NOMO-1 (cell line): ENCODE results near the gene LMX1B.

Experiments used
- DNase-seq, 2 experiments: peaks; one replicate each; lab custom pipeline; 2025; ENCODE audit not compliant: unreplicated experiment in 2 of 2; lab: John Stamatoyannopoulos, UW

Gene LMX1B

DNA sequence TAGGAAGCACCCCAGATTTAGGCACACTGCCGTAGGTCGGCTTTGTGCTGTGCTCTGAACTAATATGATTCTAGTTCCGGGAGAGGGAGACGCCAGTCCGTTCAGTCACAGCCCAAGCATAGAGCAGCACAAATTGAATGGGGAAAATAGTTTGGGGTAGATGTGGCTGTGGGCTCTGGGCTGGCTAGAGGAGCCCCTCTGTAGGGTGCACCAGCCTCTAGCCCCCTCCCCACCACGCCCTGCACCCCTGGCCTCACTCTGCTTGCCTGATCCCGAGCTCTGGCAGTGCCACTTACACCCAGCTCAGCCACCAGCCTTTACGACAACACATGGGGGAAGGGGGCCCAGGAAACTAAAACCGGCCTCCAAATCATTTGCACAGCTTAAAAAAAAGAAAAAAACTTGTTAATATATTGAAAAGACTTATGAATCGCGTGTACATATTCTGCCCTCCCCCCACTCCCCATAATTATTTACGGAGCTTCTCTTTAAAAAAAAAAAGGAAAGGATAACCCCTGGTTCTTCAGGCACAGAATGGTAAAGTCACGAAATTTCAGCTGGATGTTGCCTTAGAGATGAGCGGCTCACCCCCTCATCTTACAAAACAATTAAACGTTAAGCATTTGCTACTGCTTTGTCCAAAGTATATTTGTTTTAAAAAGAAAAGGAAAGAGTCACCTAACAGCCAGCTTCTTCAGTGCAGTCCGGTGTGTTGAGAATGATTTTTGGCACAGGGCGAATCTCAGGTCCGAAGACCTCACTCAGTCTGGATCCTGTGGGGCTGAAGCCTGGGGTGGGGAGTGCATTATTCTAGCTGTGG lies 3.5 kb downstream of the LMX1B start:
- no peak for DNase-seq

DNA sequence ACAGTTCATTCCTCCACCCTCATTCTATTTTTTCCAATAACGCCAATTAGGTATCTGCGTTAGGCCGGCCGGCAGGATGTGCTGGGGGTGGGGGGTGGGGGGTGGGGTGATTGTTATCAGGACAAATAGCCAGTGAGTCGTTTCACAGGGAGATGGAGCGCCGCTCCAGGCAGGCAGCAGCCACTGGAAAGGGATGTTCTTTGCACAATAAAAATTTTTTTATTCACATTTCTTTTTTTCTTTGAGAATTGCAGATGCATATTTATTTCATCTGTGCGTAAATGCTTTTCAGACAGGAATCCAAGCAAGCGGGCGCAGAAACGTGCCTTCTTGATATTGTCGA lies 4.1 kb downstream of the LMX1B start:
- no peak for DNase-seq

DNA sequence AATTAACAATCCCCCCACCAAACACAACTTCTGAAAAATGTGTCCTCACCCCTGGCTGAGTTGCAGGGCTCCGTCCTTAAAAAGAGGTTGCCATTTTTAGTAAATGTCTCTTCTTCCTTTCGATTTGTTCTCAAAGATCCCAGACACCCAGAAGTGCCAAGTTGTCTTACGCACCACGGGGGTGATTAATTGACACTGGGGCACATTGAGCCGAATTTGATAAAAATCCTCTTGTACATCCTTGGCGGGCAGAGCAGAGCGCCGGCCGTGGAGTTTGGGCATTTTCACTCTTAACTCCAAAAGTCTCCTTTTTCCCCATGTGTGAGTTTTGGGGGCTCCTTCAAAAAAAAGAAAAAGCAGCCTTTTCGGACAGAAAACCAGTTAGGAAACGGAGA lies 4.5 kb downstream of the LMX1B start:
- no peak for DNase-seq

DNA sequence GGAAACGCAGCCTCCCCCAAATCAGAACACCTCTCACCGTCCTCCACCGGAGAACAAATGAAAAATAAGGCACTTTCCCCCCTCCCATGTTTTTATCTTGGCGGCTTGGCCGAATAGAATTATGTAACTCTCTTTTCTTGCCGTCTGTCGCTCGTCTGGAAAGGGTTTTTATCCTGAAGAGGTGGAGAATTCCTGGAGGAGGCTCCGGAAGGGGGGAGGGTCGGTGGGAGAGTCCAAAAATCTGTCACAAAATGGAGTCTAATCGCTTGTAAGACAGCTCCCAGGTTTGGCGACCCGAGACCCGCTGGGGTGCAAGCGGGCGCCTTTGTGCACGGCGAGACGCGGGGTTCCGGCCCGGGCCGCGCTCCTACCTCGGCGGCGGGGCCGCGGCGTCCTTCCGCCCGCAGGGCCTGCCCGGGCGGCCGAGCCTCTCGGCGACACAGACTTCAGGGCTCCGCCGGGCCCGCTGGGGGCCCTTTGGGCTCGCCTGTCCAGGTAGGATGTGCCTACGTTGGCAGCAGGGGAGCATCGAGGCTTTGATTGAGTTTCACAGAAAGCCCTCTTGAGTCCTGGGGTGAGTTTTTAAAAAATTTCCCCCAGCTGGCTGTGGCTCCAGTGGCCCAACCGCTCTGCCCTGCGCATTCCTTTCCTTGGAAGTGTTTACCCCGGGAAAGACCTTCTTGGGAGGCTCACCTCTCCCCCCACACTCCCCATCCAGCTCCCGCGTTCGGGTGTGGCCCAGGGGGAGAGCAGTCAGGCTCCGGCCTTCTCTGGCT lies 5.0 kb downstream of the LMX1B start:
- DNase-seq = no peak

DNA sequence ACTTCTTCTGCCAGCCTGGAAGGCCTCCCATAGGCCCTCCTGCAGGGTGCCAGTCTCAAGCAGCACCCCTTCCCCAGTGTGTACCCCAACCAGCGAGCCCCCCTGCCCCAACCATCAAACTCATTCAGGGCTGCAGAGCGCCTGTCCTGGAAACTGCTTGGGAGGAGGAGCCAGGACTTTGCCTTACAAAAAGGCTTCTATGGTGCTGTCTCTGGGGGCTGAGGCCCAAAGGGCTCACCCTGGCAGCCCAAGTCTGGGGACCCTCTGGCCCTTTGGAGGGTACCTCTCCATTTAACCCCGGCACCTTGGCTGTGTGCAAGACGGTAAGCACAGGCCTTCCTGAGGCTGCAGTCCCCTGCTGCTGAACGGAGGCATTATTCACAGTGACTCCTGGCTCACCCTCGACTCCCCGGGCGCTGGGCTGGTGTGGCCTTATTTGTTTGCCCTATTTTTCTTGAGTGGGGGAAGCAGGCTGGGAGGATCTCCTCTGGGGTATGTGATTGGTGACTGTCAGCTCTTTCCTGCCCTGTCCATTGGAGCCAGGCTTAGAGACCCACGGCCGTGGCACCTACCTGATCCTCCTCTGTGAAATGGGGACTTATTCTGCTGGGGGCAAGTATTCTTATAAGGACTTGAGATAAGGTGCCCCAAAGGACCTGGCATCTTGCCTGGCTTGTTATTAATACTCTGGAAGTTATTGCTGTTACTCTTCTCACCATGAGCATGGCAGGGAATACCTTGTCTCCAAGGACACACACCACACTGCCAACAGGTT lies 5.8 kb downstream of the LMX1B start:
- no peak for DNase-seq

DNA sequence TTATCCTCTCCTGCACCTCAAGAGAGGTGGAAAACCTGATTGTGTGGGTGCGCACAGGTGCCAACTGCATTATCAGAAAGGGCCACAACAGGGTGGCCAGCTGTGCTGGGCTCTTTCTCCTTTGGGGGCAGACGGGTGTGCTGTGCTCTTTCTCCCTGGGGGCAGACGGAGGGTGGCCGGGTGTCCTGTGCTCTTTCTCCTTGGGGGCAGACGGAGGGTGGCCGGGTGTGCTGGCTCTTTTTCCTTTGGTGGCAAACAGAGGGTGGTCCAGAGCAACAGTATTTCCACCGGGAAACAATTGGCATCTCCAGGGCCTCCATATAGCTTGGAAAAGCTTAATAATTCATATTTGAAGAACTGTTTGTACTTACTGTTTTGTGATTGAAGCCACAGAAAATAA lies 6.8 kb downstream of the LMX1B start:
- no peak for DNase-seq

DNA sequence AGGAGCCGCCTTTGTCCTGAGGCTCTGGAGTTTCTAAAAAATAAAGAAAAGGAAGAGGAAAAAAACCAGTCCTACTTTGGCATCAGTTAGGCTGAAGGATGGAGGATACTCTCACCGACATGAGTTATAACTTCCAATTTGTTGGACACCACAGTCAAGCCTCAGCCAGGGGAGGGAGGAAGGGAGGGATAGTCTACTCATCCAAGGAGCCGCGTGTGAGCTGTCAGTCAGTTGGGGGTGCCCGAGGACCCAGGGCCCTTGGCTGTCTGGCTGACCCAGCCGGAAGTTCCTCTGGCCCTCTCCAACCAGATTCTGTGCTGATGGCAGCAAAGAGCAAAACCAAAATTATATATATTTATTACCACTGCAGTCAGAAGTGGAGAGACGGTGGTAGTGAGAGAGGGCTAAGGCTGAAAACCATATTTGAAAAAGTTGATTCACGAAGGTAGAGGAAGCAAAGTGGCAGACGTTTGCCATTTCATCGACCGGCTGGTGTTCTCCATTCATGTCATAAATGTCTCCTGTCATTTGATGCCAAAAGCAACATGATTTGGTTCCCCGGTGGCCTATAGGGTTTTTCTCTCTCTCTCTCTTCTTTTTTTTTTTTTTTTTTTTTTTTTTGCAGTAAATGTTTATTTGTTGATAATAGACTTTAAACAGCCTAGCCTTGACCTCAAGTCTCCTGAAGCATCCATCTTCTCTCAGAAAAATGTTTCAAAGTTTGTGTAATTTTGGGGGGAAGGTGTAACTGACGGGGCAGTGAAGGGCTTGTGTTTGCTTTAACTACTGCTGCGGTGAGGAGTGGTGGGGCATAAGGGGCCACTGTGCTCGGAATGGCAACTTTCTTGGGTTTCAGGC lies 7.6 kb downstream of the LMX1B start:
- no peak for DNase-seq

DNA sequence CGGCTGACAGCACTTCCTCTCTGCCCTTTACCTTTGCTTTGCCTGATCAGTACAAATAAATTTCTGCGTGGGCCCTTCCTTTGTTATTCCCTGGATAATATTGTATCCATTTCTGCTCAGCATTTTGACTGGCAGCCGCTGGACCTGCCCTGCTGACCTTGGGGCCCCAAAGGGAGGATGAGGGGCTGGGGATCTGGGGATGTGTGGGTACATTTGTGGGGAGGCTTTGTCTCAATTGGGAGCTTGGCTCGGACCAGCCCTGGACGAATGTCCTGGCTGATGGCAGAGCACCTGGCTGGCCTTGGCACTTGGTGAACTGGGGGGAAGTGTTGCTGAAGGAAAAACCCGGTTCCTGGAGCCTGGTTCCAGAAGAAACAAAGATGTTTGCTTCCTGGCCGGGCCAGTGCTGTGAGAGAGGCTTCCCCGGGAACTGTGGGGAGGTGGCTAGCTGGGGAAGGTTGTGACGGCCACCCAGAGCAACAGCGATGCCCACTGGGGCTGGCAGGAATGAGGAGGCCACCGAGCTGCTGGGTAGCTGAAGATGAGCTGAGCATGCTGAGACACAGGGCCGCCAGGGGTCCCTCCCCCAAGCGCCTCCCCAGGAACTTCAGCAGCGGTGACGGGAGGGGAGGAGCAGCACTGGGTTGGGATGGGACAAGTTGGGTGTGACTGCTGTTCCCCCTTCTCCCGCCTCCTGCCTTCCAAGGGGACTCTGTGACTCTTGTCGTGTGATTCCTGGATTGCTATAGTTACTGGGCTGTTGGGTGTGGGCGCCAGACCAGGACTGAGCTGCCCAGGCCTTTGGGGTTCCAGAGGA lies 8.4 kb downstream of the LMX1B start:
- DNase-seq = no peak

DNA sequence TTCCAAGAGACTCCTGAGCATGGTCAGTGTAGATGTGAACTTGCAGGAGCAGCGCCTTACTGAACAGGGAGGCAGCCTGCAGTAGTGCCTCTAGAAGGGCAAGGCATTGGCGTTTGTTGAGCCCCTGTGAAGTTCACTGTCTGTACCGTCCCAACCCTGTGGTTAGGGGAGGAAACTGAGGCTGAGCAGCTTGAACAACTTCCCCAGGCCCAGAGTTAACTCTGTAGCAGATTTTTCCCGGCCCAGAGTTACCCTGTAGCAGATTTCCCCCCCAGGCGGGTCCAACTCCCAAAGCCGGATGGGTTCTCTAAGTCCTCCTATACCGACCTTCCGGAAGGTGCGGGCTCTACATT lies 9.6 kb downstream of the LMX1B start:
- DNase-seq = no peak

DNA sequence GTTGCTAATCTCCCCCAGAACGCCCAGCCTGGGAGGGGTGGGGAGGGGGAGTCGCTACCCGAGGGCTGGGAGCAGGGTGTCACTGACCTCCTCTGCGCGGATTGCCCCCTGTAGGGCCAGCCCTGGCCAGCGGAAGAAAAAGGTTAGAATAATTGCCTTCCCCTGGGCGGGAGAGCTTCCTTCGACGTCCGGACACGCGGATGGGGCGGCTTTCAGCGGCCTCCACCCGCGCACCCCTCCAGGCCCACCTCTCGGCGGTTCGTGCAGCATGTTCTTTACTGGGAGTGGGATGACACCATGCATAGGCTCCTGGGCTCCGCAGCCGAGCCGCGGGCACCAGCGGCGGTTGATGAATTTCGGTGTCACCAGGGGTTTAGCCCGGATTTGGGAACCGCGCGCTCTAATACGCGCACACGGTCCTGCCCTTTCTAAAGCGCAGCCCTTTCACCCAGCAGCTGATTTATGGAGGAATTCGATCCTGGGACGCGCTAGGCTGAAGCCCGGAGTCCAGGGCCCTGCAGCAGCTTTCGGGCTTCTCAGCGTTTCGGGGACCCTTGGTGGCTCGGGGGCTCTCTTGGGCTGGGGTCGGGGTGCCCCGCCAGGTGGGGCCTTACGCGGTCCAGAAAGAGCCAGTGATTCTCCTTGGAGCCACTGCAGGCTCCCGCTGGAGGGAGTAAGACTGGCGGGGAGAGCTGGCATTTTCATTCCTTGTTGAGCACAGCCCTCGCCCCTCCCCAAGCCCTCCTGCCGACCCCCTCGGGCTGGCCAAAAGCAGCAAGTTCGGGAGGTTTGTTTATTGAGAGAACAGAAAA lies 10.1 kb downstream of the LMX1B start:
- no peak for DNase-seq

DNA sequence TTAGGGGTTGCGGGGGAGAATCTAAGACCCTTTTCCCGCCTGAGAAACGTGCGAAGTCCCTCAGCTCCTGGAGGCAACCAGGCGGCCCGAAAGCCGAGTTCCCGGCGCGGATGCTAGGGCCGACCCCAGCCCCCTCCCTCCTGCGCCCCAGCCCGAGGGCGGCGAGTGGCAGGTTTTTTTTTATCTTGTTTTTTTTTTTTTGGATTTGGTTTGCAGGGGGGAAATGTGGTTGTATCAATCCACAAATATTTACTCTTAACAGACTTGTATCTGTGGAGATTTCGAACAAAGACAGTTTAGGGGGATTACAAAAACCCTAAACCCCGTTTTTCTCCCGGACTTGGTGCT lies 10.7 kb downstream of the LMX1B start:
- no peak for DNase-seq

DNA sequence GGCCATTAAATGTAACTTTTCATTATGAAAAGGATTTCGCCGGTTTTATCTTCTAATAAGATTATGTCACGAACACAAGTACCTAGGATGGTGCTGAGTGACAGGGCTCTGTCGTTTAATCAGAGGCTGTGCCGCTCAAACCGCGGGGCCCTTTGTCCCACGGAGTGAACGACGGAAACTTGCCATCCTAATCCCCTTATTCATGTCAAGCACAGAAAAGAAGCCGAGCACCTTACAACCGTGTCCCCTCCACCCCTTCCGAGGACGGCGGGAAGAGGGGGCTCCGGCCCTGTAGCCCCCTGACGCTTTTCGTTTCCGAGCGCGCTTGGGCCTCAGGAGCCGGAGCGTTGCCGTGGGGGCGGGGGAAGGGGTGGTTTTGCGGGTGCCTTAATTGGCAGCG lies 11.2 kb downstream of the LMX1B start:
- DNase-seq = no peak

DNA sequence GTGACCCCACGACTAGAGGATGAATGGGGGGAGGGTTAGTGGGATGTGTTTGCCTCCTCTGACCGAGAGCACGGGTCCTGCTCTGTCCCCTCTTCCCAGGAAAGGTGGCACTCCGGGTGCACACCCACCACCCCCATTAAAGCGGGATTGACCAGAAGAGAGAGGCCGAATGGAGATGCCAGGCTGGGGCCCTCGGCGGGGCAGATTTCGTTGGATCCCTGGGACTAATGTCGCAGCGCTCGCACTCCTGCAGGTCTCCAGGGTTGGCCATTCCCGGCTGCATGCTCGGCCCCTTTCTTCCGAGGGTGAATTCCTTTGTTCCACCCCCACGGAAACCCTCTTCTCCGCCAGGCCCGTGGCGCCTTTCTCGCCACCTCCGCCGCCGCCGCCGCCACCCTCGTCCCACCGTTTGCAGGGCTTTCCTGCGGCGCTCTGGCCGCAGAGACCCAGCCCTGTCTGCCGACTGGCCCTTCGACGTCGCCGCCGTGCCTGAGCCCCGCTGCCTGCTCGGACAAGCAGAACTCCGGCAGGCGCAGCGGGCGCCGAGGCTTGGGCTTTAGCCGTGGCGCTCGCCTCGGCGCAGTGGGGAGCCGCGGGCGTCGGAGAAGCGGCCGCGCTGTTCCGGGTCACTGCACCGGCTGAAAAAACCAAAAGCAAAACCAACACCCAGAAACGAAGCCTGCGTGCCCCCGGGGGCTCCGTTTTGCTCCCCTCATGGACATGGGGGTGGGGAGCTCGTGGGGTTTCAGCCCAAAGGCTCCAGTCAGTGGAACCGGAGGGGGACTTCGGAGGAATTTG lies 11.8 kb downstream of the LMX1B start:
- DNase-seq = no peak

DNA sequence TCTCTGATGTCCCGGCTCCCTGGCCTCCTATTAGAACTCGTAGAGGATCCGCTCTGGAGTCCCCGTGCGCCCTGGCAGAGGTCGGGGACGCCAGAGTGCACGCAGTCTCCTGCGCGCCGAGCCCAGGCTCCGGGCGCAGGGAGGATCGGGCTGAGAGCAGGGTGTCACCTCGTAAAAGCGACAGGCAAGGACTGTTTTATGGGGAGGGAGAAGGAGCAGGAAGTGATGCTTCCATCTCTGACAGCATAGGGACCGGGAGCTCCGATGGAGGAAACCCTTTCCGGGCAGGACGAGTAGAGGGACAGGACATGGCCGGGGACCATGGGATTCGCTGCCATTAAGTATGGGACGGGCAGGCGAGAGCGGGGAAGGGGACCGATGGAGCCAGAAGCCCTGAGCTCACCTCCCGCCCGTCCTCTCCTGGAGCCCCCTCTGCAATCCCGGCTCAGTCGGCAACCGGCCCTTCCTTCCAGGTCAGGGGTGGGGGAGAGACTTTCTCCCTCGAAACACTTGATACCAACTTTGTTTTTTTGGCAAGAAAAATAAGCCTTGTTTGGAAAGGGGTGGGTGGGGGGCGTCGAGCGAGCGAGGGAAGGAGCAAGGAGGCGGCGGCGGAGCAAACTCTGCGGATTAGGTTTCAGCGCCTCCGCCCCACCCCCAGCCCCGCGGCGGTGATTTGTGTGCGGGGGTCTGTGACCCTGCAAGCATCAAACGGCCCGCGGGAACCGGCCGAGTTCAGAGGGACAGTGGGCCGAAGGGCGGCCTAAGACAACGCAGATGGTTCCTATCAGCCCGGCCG lies 12.6 kb downstream of the LMX1B start:
- DNase-seq = no peak

DNA sequence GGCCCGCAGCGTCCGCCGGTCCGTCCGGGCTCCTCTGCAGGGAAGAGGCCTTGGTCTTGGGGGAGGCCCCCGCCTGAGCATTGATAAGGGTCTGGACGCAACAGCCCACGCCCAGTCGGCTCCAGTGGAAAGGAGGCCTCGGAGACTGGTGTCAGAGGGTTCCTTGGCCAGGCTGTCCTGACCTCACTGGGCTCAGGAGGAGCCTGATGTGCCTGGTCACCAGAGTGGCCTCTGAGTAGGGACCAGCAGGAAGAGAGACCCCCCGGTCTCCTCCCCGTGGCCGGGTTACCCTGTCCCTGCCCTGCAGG lies 13.2 kb downstream of the LMX1B start:
- DNase-seq = no peak

DNA sequence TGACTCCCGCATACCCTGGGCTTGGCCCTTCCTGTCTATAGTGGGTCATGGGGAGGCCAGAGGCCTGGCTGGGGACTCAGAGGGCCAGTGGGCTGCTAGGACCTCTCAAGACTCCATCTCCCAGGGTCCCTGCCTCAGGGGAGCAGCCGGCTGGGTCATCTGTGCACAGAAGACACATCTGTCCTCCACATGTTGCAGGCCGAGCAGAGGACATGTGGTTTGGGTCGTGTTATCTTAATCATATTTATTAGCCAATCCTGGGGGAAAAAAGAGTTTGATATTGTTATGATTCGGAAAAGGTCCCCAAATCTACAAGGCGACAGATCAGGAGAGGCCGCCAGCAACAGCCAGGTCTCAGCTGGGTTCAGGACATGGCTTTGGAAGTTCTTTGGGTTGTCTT lies 14.4 kb downstream of the LMX1B start:
- no peak for DNase-seq

DNA sequence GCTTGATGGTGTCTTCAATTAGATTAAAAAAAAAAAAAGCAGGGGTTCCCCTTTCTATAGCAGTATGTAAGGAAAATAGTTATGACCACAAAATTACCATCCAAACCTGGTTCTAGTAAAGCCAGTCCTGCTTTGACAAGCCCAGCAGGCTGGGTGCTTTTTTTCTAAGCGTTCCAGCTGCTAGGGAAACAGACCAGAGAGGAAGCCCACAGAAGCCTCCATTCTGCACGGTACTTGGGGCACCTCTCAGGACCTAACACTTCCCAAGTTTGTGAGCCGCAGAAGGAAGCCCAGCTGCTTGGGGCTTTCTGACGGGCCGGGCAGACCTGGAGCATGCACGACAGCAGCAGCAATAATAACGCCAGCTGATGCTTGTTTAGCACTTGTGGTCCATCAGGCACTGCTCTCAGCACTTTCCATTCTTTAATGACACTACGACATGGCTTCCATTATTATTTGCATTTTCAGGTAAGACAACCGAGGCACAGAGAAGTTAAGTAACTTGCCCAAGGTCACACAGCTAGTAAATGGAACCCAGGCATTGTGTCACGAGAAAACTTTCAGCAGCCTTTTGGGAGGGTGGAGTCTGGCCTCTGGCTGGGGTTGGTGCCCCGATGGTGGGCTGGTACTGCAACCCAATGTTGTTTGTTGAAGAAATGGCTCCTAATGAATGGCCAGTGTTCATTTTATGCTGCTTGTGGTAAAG lies 15.4 kb downstream of the LMX1B start:
- no peak for DNase-seq
